Measurements from ENCODE around the gene CTIF.

Gene CTIF

DNA sequence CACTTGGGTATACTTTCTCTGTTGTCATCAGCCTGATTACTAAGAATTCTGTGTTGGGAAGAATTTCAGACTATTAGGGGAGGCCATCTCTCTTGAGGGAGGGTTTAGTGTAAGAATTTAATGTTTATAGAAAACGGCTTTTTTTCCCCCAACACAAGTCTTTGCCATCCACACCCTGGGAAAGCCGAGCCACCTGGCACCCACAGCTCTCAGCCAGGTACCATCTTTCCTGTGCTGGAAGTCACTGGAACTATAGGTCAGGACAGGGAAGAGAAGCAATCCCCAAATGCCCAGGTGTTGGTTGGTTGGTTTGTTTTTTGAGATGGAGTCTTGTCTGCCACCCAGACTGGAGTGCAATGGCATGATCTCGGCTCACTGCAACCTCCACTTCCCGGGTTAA, 256.9 kb downstream of the CTIF start:
- DNase-seq: no peak

DNA sequence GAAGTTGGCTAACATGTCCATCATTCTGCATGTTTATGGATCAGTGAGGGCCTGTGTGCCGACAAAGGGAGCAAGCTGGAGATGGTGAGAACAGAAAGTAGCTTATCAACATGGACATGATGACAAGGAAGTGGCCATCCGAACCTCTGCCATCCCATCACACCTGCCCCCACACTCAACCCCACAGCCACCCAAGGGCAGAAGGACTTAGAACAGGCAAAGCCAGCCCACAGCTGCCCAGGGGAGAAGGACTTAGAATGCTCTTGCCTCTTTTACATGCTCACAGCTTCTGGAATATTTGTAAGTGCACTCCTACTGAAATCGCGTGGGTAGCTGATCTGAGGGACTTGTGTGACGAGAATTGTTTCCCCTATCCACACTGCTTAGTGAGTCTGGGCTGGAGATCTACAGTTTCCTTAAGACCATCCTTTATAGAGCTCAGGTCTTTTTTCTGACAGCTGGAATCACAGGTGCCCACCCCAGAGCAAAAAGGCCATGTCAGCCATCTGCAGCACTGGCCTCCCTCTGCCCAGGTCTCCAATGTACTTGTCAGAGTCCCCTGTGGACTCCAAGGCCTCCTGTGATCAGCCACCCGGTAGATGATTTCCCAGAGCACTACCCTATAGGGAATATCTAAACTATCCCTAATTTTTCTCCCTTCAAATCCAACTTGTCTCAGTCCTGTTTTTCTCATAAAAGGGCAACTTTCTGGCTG, 257.8 kb downstream of the CTIF start:
- DNase-seq: no peak

DNA sequence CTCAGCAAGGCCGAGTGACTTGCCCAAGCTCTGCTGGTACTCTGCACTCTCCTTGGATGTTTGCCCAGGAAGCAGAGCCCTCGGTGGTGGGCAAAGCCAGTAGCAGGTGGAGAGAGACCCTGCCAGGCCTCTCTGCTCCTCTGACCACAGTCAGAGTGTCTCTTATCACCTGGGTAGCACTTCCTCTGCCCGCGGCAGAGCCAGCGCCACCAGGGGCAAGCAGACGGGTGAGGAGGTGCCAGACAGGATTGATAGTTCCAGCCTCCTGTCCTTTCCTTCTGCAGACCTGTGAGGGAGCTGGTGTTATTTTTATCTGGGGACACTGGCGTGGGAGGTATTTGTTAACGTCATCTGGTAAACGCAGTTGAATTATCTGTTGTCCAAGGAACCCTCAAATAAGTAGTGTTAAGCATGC, 259.0 kb downstream of the CTIF start:
- no peak for DNase-seq

DNA sequence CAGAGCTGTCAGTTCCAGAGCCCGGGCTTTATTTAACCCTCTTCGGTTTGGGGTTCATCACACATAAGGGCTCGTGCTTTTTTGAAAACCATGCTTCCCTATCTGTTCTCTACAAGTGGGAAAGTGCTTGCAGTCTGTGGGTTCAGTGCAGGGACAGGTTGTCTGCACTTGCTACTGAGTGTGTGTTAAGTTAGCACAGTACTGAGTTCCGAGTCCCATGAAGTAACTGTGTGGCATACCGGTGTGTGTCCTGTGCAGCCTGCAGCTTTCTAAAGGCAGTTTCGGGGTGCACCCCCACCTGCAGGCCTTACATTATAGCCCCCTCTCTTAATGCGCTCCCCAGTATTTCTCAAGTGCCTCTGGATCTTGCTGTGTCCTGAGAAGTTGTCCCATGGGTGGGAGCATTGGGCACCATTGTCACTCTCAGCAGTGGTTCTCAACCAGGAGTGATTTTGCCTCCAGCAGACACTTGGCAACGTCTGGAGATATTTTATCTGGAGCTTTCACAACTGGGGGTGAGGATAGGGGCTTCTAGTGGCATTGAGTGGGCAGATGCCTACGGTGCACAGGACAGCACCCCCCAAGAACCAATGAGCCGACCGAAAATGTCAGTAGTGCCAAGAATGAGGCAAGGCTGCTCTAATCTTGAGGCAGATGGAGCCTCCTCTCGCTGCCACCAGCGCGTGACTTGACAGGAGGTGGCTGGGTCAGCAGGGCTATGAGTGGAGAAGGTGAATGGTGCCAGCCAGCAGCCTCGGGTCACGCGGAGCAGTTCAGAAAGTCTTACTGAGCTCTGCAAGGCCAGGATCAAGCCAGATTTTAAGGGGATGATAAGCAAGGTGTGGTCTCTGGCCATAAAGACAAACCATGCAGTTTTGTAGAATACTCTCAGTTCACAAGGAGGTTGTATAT, 259.8 kb downstream of the CTIF start:
- DNase-seq: no peak

DNA sequence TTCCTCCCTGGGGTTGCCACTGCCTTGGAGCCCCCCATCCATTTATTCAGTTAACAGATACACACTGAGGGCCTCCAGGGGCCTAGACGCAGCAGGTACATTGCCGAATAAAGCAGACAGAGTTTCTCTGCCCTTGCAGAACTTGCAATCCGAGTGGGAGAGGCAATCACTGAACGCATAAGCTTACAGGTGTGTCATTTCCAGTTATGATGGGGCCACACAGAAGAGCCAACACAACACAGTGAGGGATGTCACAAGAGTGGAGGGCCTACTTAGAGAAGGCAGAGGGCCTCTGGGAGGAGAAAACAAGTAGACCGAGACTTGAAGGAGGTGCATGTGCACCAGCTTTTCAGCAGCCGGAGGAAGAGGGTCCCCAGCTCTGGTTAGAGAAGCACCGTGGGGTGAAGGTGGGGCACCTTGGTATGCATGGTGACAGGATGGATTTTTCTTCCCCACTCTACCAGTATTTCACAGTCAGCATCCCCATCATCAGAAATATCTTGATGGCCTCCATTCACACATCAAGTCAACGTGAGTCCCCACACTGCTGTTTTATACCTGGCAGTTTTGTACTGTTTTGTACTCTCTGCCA, 261.0 kb downstream of the CTIF start:
- DNase-seq: no peak

DNA sequence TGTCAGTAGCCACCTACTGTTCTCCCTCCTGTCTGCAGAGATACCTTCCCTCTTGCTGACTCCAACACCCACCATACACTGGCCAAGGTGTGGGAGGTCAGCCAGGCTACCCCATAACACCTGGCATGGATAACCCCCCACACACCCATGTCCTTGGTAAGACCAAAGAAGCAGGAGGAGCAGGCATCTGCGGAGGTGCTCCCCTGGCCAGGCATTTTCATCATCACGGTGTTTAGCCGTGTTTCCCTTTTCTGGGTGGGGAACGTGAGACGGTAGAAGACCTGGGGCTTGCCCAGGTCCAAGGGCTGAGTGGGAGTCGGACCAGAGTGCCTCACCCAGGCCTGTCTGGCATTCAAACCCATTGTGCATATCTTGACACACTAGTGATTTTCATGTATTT, 261.6 kb downstream of the CTIF start:
- no peak for DNase-seq

DNA sequence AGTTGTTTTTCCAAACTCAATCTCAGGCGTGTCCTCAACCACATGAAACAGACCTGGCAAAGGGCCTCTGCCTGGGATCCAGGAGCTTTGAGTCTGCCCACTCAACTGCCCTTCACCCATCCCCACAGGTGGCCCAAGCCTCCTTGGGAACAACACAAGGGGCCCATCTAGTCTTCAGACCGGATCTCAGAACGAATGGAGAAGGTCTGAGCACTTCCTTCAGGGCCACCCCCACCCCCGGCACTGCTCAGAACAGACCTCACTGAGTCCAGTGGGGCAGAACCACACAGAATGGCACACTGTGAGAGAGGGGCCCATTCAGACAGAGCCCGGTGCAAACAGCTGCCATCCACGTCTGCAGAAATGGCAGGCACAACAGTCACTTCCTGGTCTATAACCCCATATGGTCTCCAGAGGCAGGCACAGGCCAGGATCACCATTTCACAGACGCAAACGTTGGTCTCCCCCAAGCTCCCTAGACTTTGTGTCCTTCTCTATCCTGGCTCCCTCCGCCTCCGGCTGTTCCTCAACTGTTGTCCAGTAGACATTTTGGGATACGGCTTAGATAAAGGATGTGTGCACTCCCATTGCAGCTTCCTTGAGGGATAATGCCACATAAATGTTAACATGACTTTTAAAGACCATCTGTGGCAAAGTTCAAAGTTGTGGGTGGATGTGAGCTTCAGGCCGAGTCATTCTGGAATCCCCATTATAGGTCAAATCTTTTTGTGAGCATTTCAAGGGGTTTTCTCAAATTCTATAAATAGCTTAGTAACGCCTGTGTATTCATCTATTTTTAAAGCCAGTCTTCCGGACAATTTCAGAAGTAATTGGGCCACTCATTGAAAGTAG, 262.3 kb downstream of the CTIF start:
- DNase-seq: no peak

DNA sequence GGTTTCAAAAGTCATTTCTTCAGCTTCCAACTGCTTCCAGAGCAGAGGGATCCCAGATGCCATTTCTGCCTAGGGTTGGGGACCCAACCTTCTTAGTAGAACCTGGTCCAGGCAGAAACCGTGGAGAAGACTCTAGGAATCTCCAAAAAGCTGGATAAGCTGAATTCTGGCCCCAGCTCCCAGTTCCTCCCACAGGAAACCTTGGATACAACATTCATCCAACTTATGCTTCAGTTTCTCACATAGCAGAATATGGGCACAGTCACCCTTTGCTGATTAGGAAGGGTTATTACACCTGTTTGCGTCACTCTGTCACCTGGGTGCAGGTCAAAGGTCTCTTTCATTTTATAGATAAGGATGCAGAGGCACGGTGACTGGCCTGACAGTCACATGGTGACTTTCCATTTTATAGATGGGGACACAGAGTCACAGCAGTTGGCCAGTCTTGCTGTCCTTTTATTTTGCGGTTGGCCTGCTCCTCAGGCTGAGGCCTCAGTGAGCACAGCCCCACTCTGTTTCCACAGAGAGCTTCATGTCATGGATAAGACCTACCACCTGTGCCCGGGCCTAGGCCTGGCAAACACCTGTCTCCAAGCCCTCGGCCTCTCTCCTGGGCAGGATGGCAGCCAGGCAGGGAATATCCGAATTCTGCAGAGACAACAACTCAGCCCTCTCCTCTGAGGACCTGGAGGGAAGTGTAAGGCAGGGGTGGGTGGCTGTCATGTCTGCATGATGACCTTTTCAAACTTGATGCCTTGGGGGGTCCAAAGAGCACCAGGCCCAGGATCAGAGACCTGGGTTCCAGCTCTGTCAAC, 263.1 kb downstream of the CTIF start:
- DNase-seq: no peak

DNA sequence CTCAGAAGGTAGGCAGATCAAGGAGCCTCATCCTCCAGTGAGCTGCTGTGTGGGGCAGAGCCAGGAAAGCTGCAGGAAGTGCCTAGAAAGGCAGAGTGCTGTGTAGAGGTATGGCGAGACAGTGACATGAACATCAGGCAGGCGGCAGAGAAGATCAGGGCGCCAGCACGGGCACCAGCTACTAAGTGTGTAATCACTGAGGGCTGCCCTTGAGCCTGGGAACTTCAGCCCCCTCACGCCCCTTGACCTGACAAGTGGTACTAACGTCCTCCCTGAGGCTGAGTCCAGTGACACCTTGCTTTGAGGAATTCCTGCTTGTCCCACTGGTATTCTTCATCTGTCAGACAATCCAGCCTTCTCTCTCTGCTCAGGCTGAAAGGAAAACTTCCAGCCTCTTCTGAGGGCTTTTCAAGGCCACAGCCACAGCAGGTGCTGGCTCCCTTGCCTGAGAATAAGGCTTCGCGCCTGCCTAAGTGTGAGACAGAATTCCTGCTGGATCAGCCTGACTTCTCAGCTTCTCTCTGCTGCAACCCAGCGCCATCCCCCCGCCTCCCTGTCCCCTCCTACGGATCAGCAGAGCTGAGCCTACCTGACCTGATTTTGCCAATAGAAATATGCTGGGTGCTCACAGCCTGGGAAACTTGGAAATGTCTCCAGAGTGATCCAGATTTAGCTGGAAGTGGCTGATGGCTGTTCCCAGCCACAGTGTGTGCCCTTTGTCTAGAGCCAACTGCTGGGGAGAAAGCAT, 263.9 kb downstream of the CTIF start:
- DNase-seq: no peak

DNA sequence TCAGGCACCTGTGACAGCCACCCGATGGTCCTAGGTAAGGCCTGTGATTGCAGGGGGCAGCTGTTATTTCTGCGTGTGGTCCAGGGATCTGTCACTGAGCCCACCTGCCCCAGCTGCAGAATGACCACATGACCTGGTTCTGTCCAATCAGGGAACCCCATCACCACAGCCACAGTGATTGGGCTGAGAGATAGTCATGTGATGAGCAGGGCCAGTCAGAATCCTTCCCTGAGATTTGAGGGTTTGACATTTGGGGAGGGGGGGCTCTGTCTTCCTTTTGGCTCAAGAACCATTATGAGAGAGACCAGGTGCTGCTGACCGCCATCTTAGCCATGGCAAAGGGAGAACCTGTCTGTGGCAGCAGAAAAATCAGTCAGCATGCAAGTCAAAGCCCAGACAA, 264.7 kb downstream of the CTIF start:
- DNase-seq: no peak

DNA sequence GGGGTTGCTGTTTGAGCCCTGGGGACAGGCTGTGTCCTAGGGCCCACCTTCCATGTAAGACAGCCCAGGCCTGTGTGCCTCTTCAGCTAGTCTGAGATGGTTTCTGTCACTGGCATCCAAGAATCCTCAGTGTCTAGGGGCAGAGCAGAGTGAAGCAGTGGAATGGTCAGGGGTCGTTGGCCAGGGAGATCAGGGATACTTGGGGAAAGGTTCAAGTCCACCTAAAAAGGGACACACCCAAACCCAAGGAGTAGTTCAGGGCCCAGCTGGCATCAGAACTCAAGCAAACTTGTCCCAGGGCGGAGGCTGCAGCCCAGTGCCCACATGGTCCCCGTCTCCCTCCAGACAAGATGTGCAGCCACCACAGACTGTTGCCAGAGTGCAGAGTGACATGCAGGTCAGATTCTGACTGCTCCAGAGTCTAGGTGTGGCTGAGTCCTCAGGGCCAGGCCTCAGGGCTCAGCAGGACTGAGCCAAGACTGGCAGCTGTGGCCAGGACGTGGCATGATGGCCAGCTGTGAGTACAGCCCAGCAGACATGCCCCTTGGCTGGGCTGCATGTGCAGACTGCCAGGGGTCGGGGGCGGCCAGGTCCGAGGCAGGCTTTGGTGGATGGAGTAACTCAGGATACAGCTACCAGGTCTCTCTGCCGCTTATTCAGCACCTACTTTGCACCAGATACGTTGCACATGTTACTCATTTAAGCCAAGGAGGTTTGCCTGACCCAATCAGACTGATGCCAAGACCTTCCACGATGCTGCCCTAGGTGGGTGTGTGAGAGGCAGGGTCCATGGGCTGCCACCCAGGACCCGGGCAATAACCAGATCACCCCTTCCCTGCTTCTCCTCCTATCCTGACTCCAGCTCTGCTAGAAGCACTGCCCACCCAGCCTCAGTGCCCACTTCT, 265.4 kb downstream of the CTIF start:
- DNase-seq: no peak

DNA sequence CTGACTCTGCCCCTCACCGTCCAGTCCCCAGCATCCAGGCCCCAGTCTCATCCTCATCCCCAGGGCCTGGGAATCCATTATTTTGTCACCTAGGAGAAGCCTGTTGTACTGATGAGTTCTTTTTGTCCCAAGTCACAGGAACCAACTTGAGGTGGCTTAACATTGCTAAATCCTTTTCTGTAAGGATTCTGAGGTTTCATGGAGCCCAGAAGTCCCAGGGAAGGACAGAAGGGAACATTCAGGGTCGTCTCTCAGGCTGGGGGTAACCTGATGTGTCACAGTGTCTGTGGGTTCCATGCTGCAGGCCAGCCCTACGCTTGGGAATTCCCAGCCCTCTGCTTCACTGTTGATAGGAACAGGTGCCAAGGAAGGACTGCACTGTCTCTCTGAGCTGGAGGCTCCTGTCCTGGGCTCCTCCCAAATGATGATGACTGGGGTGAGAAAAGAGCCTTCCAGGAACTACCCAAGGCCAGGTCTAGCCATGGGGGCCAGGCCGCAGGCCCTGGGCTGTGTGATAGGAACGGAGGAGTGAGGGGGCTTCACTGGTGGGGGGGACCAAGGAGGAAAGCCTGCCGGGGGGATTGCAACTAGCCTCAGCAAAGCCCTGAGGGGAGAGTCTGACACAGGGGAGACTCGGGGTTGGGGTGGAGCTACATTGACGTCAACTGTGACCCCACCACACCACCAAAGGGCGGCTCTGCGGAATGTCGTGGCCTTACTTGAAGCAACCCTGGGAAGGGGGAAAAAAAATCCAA, 266.2 kb downstream of the CTIF start:
- no peak for DNase-seq

DNA sequence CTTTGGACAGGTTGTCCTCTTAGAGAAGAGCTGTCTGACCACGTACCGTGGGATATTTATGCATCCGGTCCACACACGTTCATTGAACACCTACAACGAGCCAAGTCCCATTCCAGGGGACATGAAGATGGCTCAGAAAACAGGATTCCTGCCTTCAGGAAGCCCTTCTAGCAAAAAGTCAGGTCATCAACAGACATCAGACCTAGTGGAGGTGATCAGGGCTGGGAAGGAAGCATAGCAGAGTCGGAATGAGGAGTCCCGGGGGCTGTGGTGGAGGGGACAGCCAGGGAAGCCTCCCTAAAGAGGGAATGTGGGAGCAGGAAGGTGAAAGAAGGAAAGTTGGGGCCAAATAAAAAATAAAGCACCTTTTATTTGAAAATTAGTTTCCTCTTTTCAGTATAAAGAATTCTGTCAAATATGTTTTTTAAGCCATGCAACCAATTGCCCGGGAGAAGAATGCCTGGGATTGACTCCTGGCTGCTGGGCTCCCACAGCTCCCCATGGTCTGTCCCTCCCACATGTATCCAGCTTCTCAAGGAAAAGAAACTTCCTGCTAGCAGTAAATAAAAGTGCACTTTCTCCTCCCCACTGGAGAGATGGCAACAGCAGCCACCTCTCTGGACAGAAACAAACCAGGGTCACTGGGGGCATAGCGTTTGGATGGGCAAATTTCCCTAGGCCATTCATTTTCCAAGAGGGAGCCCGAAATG, 267.1 kb downstream of the CTIF start:
- no peak for DNase-seq

DNA sequence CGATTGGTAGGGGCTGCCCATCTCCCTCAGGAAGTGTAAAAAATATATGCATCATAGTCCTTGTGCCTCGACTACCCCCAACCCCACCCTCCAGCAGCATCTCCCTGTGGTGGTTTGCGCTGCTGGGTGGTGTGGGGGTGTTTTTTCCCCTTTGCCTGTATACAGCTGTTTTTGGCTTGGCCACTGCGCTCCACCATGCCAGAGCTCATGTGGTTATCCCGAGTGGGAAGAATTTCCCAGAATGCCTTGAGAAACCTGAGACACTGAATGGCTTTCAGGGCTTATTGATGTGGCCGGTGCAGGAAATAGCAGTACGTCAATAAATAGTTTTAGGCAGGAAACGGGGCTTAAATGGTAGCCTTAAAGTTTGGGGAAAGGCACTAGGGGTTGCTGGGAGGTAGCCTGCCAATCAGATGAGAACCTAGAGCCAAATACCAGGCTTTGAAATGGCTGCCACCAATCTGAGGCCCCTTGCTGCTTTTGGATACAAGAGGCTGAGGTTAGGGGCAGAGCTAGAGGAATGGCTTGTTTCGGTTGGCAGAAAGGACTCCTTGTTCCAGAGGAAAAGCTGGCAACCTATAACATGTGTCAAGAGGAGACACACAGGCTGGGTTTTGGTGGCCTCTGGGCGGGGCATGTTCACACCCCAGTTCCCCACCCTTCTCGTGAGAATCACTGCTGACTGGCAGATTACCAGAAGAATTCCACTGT, 267.9 kb downstream of the CTIF start:
- DNase-seq: no peak

DNA sequence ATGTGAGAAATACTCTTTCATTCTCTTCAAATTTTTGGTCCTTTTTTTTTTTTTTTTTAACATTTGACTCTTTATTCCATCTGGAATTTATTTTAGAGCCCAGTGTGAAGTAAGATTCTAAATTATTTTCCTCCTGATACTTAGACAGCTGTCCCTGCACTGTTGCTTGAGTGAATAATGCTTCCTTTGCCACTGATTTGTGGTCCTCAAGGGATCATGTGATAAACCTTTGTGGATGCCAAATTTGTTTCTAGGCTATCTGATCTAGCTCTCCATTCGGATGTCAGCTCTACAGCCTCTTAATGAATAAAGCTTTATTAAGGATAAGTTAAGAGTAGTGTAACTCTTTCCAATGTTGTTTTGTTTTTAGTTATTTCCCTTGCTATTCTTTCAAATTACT, 269.6 kb downstream of the CTIF start:
- no peak for DNase-seq

DNA sequence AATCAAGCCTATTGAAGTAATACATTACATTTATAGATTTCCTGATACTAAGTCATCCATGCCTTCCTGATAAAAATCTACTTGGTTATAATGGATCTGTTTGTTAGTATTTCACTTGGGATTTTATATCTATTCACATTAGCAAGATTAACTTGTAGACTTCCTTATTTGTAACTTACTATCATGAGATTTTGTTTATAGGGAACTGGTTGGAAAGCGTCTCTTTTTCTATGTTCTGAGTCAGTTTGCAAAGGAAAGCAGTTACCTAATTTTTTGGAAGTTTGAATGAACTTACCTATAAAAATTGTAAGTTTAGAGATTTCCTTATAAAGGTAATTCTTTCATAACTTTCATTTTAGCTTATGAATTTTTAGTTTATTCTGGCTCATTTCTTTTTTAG, 270.5 kb downstream of the CTIF start:
- no peak for DNase-seq

DNA sequence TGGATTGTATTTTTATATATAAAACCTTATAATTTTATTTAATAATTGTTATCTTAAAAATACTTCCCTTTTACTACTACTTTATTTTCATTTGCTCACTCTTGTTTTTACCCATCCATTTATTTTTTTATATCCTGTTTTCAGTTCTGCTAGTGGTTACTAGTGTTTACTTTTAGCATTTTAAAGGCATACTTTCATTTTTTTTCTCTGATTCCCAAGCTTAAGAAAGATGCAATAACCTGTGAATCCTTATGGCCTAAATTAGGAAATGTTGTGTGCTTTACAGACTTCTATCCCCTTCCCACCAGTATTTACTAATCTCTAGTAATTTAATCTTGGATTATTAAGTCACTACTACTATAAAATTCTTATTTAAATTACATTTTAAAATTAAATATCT, 272.0 kb downstream of the CTIF start:
- no peak for DNase-seq

DNA sequence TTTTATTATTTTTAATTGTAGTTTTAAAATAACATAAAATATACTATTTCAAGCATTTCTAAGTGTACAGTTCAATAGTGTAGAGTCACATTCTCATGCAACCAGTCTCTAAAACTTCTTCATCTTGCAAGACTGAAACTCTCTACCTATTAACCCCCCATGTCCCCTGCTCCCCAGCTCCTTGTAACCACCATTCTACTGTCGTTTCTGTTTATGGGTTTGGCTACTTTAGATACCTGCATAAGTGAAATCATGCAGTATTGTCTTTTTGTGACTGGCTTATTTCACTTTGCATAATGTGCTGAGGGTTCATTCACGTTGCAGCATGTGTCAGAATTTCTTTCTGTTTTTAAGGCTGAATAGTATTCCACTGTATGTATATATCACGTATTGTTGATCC, 272.6 kb downstream of the CTIF start:
- DNase-seq: no peak

Measured in KG1 (cell line).